Fibroblast of the aortic adventitia (primary cell): ENCODE data around the gene BDP1. TPM values are rescaled to one million over a fixed set of nuclear protein-coding genes. Genes with fewer than 3 reads are reported as not detected.
"Not testable (repeated sequence)": the region's sequence is repeated elsewhere in the genome, so short reads cannot be mapped to it uniquely, and the experiment has no call there.

Source experiments
- DNase-seq: peaks from one replicate; pipeline ENCODE4 v3.0.0-alpha.2; 2010; ENCODE audit warnings: low read depth
- H3K4me3 ChIP-seq: 2 replicates; pipeline ENCODE4 v1.5.1; 2011; ENCODE audit warnings: low read depth, mild to moderate bottlenecking, control low read depth, low read length, moderate library complexity
- total RNA-seq: library from RNA; depleted of rRNA; stranded (reverse); fragments of >200 nt; gene quantifications from 2 replicates; pipeline ENCODE4 v1.2.3, GENCODE V29; 2012; ENCODE audit warnings: low replicate concordance
- TF ChIP-seq, protein P1 (sequence below): IDR thresholded peaks from 2 replicates; pipeline ENCODE4 v1.5.1; 2011; ENCODE audit warnings: mild to moderate bottlenecking, low read length, control low read depth, inconsistent platforms; ENCODE audit not compliant: insufficient read depth

The BDP1 gene
- total RNA-seq, 1 donor = 27.8 TPM

DNA sequence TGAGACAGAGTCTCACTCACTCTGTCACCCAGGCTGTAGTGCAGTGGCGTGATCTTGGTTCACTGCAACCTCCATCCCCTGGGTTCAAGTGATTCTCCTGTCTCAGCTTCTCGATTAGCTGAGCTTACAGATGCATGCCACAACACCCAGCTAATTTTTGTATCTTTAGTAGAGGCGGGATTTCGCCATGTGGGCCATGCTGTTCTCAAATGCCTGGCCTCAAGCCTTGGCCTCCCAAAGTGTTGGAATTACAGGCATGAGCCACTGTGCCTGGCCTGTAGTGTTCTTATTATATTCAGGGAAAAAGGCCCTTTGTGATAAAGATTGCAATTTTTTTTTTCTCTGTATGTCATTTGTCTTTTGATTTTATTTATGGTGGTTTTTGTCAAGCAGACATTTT, 107.7 kb downstream of the BDP1 start:
- no peak for DNase-seq
- no peak overlapping the region for H3K4me3 ChIP-seq
- TF ChIP-seq, protein P1, sequence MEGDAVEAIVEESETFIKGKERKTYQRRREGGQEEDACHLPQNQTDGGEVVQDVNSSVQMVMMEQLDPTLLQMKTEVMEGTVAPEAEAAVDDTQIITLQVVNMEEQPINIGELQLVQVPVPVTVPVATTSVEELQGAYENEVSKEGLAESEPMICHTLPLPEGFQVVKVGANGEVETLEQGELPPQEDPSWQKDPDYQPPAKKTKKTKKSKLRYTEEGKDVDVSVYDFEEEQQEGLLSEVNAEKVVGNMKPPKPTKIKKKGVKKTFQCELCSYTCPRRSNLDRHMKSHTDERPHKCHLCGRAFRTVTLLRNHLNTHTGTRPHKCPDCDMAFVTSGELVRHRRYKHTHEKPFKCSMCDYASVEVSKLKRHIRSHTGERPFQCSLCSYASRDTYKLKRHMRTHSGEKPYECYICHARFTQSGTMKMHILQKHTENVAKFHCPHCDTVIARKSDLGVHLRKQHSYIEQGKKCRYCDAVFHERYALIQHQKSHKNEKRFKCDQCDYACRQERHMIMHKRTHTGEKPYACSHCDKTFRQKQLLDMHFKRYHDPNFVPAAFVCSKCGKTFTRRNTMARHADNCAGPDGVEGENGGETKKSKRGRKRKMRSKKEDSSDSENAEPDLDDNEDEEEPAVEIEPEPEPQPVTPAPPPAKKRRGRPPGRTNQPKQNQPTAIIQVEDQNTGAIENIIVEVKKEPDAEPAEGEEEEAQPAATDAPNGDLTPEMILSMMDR = no peak

DNA sequence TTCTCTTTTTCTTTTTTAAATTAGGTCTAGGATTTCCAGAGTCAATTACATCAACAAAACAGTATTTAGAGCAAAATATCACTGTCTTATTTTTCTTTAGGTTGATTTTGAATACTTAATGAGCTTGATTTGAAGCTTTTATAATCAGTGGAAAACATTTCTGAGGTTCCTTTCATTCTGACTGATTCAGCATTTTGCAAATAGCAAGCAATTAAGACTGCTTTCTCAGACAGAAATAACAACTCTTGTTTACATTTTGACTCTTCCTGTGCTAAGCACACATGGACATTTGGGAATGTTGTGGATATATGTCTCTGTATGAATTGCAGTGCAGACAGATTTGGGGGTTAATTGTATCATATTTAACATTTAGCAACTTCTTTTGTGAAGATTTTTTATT, 109.4 kb downstream of the BDP1 start:
- DNase-seq = no peak
- TF ChIP-seq, protein P1 = no peak
- H3K4me3 ChIP-seq = no peak overlapping the region

DNA sequence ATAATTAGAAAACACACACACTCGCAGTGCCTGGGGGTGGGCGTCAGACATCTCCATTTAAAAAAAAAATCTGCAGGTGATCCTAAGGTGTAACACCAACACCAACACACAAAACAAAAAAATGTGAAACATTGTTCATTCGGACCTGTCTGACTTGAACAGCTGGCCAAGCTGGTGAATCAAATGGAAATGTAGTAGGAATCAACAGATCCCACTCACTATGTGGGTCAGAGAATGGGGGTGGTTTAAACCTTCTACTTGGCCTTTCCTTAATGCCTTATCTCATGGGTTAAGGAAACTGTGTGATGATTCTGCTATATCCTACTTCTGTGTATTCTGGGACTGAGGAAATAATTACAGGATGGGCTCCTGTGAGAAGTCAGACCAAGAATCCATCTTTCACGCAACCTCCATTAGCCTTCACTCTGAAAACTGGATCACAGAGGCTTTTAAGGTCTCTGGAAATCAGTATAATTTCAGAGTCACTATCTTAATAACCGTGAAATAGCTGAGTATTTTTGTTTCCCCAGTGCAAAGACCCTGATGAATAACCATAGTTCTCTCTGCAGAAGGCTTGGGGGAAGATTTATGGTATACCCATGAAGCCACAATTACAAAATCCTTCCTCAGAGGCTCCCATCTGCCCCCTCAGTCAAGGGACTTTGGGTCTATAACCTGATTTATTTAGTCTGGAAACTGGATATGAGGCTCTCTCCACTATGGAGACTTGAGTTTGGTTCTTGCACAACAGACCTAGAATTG, 114.5 kb downstream of the BDP1 start:
- no peak for DNase-seq
- TF ChIP-seq, protein P1 = no peak
- no peak overlapping the region for H3K4me3 ChIP-seq

DNA sequence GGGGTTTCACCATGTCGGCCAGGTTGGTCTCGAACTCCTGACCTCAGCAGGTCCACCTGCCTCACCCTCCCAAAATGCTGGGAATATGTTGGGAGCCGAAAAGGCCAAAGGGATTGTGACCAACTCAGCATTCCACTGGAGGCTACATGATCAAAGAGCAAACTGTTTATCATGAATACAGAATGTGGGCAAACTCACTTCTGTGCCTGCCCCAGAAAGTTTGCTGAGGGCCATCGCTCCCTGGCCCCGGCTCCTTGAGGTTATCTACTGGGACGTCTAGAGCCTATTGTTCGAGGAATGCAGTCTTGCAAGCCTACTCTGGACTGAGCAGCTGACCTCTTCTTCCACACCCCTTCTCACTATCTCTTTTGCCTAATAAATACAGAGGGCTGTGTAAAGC, 116.4 kb downstream of the BDP1 start:
- not testable (repeated sequence) for H3K4me3 ChIP-seq, DNase-seq

DNA sequence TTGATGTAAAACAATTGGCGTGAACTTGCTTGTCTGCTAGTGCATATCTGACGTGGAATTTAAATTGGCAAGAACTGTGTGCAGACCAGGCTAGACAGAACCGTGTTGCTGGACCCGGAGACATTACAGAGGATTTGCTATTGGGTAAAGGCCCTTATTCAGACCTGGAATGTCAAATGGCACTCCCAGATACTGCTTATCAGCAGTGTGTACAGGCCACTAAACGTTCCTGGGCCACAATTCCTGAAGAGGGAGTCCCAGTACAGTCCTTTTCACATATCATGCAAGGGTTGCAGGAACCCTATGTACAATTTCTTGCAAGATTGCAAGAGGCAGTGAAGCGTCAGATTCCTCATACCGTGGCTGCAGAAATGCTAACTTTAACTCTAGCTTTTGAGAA, 118.1 kb downstream of the BDP1 start:
- no peak overlapping the region for H3K4me3 ChIP-seq
- TF ChIP-seq, protein P1 = no peak
- no peak for DNase-seq

DNA sequence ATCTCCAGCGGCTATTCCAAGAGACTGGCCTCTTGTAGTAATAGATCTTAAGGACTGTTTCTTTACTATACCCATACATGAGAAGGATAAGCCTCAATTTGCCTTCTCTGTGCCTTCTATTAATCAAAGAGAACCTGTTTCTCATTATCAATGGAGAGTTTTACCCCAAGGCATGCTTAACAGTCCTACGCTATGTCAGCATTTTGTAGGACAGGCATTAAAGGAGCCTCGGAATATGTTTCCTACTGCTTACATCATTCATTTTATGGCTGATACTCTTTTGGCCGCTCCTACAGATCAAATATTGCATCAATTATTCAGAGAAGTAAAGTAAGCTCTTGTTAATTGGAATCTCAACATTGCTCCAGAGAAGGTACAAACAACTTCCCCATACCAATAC, 120.1 kb downstream of the BDP1 start:
- DNase-seq, H3K4me3 ChIP-seq: not testable (repeated sequence)

DNA sequence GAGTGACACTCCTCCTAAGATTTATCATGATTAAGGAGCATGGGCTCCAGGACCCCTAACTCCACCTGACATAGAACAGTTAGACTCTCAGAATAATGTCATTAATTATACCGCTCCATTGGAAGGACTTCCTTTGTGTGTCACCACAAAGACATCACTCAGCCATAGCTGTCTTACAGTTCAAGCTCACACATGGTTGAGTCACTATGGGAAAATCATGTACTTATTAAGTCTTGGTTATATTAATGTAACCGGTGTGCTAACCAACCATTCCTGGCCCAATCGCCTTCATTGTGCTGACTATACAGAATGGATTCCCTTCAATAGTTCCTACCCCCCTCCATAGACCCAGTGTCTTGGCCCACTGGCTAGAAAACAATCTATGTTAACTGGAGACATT, 120.8 kb downstream of the BDP1 start:
- no peak overlapping the region for H3K4me3 ChIP-seq
- TF ChIP-seq, protein P1 = no peak
- DNase-seq = no peak

DNA sequence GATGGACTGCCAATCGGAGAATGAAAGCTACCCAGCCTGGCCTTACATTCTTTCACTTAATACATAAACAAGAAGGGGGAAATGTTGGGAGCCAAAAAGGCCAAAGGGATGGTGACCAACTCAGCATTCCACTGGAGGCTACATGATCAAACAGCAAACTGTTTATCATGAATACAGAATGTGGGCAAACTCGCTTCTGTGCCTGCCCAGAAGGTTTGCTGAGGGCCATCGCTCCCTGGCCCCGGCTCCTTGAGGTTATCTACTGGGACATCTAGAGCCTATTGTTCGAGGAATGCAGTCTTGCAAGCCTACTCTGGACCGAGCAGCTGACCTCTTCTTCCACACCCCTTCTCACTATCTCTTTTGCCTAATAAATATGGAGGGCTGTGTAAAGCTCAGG, 122.4 kb downstream of the BDP1 start:
- not testable (repeated sequence) for H3K4me3 ChIP-seq, DNase-seq
